HG03095 (cell line): Measurements from ENCODE around the gene XPO4.
"Not testable (repeated sequence)": the region's sequence is repeated elsewhere in the genome, so short reads cannot be mapped to it uniquely, and the experiment has no call there.

Experiments used
- ATAC-seq: cut with Tn5 transposase; IDR thresholded peaks from one replicate; pipeline ENCODE4 v1.9.1; 2021; ENCODE audit warnings: moderate library complexity; ENCODE audit not compliant: unreplicated experiment

The XPO4 gene

DNA sequence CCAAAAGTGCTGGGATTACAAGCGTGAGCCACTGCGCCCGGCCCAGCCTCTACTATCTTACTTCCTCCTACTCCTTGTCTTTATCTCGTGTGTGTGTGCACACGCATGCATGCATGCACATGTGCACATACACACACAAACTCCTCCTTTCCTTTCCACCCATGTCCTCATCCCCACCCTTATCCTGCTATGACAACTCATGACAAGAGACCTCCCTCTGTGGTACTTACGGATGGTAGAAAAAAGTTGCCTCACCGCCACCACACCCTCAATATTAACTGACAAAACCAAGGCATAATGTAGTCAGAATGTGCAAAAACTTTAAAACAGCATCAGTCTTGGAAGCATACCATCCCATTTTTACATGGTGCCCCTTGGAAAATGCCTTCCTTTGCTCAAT is 112.9 kb downstream of the XPO4 start:
- no peak for ATAC-seq

DNA sequence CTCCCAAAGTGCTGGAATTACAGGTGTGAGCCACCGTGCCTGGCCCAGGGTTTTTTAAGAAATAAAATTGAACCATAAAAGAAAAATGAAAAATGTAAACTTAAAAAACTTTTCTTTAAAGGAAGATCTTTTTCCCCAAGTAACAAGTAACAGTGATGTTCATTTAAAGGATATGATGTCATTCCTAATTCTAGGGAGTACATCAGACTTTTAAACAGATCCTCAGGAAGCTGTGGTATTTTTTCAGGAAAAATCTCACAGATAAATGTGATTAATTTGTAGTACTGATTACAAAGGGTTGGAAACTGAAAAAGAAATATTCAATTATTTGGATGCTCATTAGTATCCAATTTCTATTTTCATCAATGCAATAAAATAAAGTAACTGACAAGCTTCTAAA is 114.2 kb downstream of the XPO4 start:
- ATAC-seq: no peak

DNA sequence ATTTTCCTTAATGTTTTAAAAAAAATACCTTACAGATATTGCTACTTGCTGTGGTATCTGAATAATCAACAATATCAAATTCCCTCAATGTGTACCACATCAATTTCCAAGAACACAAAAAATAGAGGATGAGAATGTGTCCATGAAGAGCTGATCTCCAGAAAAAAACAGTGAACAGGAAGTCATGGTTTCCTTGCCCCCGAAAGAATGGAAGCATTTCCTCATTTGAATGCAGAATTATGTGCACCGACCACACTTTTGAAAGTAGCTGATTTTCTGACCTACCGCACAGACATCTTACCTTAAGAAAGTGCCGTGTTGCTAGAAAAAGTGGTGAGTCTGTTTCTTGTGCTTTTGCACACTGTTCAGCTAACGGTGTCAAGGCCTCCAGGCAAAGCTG is 115.4 kb downstream of the XPO4 start:
- no peak for ATAC-seq

DNA sequence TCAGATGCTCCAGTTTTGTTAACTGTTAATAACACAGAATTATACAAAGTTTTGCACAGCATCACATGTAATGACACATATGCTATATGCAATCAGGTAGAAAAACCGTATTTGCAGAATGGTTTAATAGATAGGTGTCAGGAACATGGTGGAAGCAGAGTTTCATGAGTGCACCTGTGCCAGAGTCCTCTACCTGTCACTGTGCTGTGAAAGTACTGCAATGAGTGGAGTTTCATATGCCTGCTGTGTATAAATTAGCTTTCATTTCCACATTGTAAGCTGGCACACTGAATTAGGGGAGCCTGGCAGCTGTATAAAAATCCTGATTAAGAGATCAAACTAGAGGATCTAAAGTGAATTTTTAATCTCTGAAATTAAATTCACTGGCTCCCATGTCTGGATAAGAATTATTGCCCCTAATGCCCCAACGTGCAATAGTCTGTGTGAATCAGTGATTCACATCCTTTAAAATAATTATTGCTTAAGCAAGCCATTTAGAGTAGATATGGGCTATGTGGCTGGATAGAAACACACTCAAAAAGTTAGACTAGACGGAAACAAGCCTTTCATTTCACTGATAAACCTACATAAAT is 120.3 kb downstream of the XPO4 start:
- ATAC-seq: peak; percentile 58

DNA sequence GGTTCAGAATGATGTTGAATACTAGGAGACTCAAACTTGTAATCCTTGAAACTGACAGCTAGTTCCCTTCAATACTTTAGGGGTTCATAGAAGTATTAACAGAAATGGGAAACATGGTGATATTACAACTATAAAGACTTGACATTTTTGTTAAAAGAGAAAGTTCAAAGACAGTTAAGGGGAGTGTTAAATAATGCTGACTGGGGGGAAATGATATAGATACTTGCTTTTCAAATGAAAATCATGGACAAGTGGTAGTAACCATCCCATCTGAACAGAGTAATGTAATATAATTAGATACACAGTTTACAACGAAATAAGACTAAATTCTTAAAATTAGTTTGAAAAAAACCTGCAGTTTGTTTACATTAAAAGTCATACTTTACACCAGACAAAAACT is 122.2 kb downstream of the XPO4 start:
- no peak for ATAC-seq

DNA sequence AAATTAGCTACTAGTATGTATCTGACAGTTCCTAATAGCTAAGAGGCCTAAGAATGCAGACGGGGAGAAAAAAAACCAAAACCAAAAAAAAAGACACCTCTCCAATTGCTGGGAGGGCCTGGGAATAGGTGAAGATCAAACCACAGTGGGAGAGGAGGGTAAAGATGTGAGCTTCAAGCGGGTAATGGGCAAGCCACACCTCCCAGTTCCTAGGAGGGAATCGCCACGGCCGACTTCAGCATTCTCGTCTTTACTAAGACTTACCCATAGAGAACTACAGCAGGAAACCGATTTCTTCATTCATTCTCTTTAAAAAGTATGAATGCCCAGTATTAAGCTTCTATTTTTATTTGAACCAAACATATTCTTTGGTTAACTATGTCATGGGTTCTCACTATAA is 123.1 kb downstream of the XPO4 start:
- no peak for ATAC-seq

DNA sequence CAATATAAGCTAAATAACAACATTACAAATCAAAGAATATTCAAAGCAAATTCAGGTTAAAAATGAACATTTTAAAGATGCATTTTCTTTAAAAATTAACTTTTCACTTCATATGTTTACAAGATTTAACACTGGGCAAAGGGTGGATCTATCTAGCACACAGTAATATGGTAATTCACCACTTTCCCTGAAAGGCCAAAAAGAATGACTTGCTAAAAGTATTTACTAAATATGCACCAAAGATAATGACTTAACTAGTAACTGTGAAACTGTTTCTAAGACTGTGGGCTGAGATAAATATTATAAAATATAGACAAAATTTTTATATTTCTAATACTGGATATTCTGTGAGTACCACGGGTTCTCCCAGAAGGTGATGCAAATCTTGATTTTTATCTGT is 124.2 kb downstream of the XPO4 start:
- ATAC-seq: no peak

DNA sequence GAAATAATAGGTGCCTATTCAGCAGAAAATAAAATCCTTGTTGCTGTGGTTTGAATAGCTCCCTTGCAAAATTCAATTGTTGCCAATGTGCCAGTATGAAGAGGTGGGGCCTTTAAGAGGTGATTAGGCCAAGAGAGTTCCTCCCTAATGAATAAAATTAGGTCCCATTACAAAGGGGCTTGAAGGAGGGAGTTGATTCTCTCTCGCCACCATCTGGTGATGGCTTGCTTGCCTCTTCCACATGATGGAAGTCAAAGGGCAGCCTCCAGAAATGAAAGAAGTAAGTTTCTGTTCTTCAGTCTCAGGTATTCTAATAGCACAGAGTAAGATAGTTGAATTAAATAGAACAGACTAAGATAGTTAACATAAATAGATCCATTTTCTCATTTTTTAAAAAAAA is 125.8 kb downstream of the XPO4 start:
- ATAC-seq: no peak

DNA sequence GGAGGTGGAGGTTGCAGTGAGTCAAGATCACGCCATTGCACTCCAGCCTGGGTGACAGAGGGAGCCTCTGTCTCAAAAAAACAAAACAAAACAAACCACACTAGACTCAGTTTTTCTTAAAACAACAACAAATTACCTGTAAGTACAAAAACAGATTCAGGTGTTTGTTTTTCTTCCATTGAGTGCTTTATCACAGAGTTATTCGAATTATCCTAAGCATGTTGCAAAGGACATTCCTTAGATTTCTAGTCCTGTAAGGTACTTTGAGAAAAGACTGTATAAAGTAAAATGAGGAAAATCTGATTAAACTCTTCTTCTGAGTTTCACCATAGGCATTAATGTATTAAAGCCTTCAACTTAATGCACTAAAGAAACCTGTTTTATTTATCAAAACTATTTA is 126.6 kb downstream of the XPO4 start:
- no peak for ATAC-seq

DNA sequence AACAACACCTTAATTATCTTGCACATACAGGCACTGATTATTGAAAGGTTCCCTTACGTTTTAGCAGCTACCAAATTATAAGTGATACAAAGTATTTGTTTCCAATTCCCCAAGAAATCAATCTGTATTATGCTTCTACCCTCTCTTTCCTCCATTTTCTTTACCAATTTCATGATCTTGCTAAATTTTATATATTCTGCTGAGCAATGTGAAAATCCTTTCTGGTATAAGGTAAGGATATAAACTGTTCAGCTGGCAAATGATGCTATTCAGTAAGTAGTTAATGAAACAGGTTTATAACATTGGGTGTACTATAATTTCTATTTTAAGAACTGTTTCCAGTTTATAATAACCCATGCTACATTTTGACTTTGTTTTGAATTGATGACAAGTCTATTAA is 127.8 kb downstream of the XPO4 start:
- ATAC-seq: no peak

DNA sequence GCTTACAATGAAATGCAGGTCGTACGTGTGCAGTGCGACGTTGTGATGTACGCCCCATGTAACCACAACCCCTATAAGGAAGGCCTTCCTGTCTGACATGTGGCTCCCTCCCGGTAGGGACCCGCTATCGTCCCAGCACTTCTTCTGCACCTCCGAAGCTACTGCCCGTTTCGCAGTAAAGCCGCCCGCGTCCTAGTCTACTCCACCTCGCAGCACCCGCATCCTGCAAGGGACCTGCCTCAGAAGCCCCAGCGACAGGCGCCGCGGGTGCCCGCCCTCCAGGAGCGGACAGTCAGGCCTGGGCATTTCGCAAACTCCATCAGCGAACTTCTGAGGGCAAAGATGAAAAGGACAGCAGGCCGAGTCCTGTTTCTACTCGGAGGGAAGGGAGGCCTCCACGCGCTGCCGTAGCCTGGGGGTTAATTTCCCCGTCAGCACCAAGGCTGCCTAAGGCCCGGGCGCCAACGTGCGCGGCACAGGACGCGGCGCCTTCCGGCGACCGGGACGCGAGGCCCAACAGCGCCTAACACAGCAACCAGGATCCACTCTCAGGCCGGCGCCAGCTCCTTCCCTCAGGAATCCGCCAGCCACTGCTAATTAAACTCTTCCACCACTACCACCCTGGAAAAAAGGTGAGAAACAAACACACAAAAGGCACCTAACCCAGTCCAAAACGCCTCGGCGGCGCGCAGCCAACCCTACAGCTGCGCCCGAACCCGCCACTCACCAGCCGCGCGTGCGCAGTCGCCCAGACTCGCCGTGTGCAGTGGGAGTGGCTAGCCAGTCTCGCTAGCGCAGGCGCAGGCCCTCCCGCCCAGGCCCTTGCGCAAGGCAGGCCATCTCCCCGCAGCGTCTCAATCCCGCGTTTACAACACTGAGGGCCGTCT is 129.1 kb downstream of the XPO4 start, which contains the start of gene EEF1AKMT1:
TSS of gene EEF1AKMT1 (minus strand) at position 768 of the 887 bp plus-strand sequence. CDS start 16,363 bp downstream, outside the sequence.
- peak; percentile 91 for ATAC-seq

DNA sequence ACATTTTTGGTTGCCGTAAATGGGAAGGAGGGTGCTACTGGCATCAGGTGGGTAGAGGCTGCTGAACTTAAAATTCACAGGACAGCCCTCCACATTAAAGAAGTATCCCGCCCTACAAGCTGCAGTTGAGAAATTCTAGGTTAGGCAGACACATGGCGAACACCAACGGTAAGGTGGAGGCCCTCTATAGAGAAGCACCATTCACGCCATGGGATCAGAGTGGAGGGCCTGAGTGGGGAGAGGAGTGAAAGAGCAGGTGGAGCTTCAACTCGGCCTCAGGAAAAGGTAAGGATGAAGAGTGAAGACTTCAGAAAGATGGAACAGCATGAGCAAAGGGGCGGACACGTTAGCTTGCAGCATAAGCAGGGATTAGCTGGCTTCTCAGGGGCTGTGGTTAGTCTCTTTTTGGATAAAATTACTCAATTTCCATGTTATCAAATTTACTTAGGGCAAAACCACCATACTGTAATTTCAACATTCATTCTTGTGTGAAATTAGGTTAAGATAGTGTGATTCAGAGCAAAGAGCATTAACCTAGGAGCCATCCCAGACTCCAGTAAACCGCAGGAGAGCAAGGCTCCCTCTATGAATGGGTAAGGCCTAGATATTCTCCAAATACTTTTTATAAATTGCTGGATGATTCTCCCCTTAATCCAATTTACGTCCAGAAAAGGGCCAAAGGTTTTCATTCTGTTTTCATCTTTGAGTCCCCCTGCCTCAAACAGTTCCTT is 130.0 kb downstream of the XPO4 start:
- ATAC-seq: no peak

DNA sequence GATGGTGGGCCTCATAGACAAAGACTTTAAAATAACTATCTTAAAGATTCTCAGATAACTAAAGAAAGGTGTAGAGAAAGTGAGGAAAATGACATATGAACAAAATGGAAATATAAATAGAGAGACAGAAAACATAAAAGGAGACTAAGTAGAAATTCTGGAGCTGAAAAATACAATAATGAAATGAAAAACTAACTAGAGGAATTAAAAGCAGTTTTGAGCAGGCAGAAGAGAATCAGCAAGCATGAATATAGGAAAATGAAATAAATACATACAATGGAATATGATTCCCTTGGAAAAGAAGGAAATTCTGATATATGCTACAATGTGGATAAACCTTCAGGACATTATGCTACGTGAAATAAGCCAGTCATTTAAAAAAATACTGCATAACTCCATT is 132.7 kb downstream of the XPO4 start:
- no peak for ATAC-seq

DNA sequence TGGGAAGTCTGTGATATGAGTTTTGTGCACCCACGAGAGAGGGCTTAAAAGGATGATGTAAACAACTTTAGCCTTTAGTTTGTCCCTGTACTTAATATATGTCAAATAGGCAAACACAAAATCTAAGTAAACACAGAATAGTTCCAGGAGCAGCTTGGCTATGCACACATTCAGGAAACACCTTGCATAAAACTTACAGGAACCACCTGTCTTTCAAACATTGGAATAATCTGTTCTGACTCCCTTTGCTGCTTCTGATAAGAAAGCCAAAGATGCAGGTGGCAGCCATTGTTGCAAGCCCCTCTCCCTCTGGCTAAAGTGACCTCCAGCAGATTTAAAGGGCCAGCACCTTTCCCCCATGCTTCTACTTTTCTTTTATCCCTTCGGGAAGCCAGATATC is 133.5 kb downstream of the XPO4 start:
- ATAC-seq: no peak

DNA sequence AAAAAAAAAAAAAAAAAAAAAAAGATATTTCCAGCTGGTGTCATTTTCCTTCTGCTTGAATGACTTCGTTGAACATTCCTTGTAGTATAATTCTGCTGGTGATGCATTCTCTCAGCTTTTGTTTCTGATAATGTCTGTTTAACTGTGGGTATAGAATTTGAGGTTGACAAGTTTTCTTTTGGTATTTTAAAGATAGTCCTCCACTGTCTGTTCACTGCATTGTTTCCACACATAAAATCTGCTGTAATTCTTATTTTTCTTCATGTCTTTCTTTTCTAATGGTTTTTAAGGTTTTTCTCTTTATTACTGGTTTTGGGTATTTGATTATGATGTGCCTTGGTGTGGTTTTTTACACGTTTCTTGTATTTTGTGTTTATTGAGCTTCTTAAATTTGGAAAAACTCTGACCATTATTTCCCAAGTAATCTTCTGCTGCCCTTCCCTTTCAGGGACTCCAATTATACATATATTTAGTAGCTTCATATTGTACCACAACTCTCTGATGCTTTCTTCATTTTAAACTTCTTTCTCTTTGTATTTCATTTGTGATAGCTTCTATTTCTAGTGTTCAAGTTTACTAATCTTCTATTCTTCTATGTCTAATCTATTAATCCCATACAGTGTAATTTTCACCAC is 135.1 kb downstream of the XPO4 start:
- ATAC-seq: no peak

DNA sequence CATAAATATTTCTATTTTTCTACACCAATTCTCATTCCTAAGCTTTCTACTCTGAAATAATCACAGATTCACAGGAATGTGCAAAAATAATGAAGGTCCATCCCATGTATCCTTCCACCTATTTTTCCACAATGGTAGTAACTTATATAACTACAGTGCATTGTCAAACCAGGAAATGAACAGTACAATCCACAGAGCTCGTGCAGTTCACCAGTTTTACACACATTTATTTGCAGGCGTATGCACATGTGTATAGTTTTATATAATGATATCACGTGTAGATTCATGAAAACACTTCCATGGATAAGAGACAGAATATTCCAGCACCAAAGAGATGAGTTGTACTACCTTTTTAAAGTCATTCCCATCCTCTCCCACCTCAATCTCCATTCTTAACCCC is 141.7 kb downstream of the XPO4 start:
- no peak for ATAC-seq

DNA sequence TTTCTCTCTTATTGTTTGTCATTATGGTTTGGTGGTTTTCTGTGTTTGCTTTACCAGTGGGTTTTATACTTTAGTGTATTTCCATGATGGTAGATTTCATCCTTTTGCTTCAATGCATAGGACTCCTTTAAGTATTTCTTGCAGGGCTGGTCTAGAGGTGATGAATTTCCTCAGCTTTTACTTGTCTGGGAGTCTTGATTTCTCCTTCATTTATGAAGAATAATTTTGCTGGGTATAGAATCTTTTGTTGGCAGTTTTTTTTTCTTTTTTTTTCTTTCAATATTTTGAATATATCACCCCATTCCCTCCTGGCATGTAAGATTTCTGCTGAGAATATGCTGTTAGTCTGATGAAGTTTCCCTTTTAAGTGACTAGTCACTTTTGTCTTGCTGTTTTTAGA is 148.5 kb downstream of the XPO4 start:
- no peak for ATAC-seq

DNA sequence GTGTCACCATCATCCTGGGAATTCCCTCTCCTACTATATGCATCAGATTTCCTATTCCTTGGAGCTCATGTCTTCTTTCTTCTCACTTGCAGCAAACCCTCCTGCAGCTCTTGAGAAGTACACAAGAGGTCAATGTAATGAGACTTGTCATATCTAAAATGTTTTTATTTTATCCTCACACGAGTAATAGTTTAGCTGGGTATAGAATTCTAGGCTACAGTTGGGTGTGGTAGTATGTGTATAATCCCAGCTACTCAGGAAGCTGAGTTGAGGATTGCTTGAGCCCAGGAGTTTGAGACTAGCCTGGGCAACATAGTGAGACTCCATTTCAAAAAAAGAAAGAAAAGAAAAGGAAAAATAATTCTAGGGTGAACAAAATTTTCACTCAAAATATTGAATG is 153.2 kb downstream of the XPO4 start:
- ATAC-seq: no peak

DNA sequence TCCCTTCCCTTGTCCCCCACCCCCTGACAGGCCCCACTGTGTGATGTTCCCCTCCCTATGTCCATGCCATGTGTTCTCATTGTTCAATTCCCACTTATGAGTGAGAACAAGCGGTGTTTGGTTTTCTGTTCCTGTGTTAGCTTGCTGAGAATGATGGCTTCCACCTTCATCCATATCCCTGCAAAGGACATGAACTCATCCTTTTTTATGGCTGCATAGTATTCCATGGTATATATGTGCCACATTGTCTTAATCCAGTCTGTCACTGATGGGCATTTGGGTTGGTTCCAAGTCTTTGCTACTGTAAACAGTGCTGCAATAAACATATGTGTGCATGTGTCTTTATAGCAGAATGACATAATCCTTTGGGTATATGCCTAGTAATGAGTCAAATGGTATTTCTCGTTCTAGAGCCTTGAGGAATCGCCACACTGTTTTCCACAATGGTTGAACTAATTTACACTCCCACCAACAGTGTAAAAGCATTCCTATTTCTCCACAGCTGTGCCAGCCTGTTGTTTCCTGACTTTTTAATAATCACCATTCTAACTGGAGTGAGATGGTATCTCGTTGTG is 158.6 kb downstream of the XPO4 start:
- ATAC-seq: not testable (repeated sequence)

DNA sequence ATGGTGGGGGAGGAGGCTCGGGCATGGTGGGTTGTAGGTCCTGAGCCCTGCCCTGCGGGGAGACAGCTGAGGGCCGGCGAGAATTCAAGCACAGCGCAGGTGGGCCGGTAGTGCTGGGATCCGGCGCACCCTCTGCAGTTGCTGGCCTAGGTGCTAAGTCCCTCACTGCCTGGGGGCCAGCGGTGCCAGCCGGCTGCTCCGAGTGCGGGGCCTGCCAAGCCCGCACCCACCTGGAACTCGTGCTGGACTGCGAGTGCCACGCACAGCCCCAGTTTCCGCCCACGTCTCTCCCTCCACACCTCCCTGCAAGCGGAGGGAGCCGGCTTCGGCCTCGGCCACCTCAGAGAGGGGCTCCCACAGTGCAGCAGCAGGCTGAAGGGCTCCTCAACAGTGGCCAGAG is 162.5 kb downstream of the XPO4 start:
- no peak for ATAC-seq

DNA sequence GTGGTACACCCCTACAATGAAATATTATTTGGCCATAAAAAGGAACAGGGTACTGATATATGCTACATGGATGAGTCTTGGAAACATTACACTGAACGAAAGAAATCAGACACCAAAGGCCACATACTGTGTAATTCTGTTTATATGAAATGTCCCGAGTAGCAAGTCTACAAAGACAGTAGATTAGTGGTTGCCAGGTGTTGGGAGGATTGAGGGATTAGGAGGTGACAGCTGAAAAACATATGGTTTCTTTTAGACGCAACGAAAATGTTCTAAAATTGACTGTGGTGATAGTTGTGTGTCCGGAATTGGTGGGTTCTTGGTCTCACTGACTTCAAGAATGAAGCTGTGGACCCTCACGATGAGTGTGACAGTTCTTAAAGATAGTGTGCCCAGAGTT is 163.9 kb downstream of the XPO4 start:
- ATAC-seq: no peak
